Measurements from ENCODE around the gene UNC13B.

The UNC13B gene

GRCh38 chr9:35340046-35340445 is 178.2 kb downstream of the UNC13B start:
- DNase-seq: no peak

- no peak for DNase-seq
Observed at GRCh38 chr9:35341021-35341420, 179.2 kb downstream of the UNC13B start.

GRCh38 chr9:35341585-35341984 is 179.8 kb downstream of the UNC13B start:
- no peak for DNase-seq

- no peak for DNase-seq
Observed at GRCh38 chr9:35342221-35342958, 180.6 kb downstream of the UNC13B start.

GRCh38 chr9:35348109-35348508 is 186.3 kb downstream of the UNC13B start:
- DNase-seq: no peak

GRCh38 chr9:35349287-35349990 is 187.6 kb downstream of the UNC13B start:
- DNase-seq: no peak

GRCh38 chr9:35350212-35350611 is 188.4 kb downstream of the UNC13B start:
- DNase-seq: no peak

- DNase-seq: no peak
Observed at GRCh38 chr9:35350827-35351549, 189.2 kb downstream of the UNC13B start.

- no peak for DNase-seq
Observed at GRCh38 chr9:35353731-35354365, 192.0 kb downstream of the UNC13B start.

- DNase-seq: no peak
Observed at GRCh38 chr9:35355939-35356338, 194.1 kb downstream of the UNC13B start.

- no peak for DNase-seq
Observed at GRCh38 chr9:35357116-35357515, 195.3 kb downstream of the UNC13B start.

- no peak for DNase-seq
Observed at GRCh38 chr9:35357826-35358225, 196.0 kb downstream of the UNC13B start.

- no peak for DNase-seq
Observed at GRCh38 chr9:35364817-35365585, 203.2 kb downstream of the UNC13B start.

GRCh38 chr9:35366627-35367026 is 204.8 kb downstream of the UNC13B start:
- no peak for DNase-seq

GRCh38 chr9:35367451-35367850 is 205.6 kb downstream of the UNC13B start:
- no peak for DNase-seq

GRCh38 chr9:35370241-35370640 is 208.4 kb downstream of the UNC13B start:
- no peak for DNase-seq

GRCh38 chr9:35374436-35374835 is 212.6 kb downstream of the UNC13B start:
- no peak for DNase-seq

- no peak for DNase-seq
Observed at GRCh38 chr9:35374910-35375309, 213.1 kb downstream of the UNC13B start.

GRCh38 chr9:35380039-35380438 is 218.2 kb downstream of the UNC13B start:
- no peak for DNase-seq

- DNase-seq: no peak
Observed at GRCh38 chr9:35380619-35381018, 218.8 kb downstream of the UNC13B start.

- DNase-seq: no peak
Observed at GRCh38 chr9:35385042-35385441, 223.2 kb downstream of the UNC13B start.

GRCh38 chr9:35395076-35395705 is 233.4 kb downstream of the UNC13B start:
- no peak for DNase-seq
